Natural killer cell (primary cell): Measurements from ENCODE around the gene DOCK10. TPM values are rescaled to one million over a fixed set of nuclear protein-coding genes. Genes with fewer than 3 reads are reported as not detected.

Experiments used
- ATAC-seq, 3 donors: fragments of 150-1000 bp in 2 of 3; fragments of 200-7000 bp in 1 of 3; cut with Tn5 transposase; 1 replicate in 1 of 3; 2 replicates in 2 of 3; pipeline ENCODE4 v1.10.0; 2021; ENCODE audit warnings: mild to moderate bottlenecking in 2 of 3, moderate library complexity in 2 of 3
- DNase-seq, 2 donors: peaks; one replicate each; pipeline versions ENCODE4 v3.0.0 to v3.0.0-alpha.2; 2013 to 2021; ENCODE audit warnings: mixed read lengths in 1 of 2
- H3K27ac ChIP-seq: one replicate; pipeline ENCODE4 v1.5.1; 2013; ENCODE audit warnings: mild to moderate bottlenecking, low read length
- H3K27me3 ChIP-seq: one replicate; pipeline ENCODE4 v1.6.1; 2013; ENCODE audit warnings: low read length; ENCODE audit not compliant: control insufficient read depth, insufficient read depth
- H3K36me3 ChIP-seq: one replicate; pipeline ENCODE4 v1.6.1; 2013; ENCODE audit warnings: low read length; ENCODE audit not compliant: control insufficient read depth, insufficient read depth
- H3K4me1 ChIP-seq: one replicate; pipeline ENCODE4 v1.6.1; 2013; ENCODE audit warnings: low read length; ENCODE audit not compliant: control insufficient read depth, insufficient read depth
- H3K4me3 ChIP-seq: one replicate; pipeline ENCODE4 v1.5.1; 2013; ENCODE audit warnings: low read length
- H3K9me3 ChIP-seq: one replicate; pipeline ENCODE4 v1.6.1; 2013; ENCODE audit warnings: low read length; ENCODE audit not compliant: control insufficient read depth, insufficient read depth
- H3K27ac Mint-ChIP-seq, 2 donors: one replicate each; pipeline ENCODE4 v1.8.0; 2022; ENCODE audit warnings: mild to moderate bottlenecking in 2 of 2, mixed read lengths in 2 of 2, moderate library complexity in 1 of 2
- H3K27me3 Mint-ChIP-seq, 2 donors: one replicate each; pipeline ENCODE4 v1.8.0; 2022; ENCODE audit warnings: low read depth in 2 of 2, mixed read lengths in 2 of 2
- H3K36me3 Mint-ChIP-seq: one replicate; pipeline ENCODE4 v1.8.0; 2022; ENCODE audit warnings: mixed read lengths
- H3K4me1 Mint-ChIP-seq, 2 donors: one replicate each; pipeline ENCODE4 v1.8.0; 2022; ENCODE audit warnings: mixed read lengths in 2 of 2
- H3K4me3 Mint-ChIP-seq: one replicate; pipeline ENCODE4 v1.8.0; 2022; ENCODE audit warnings: mild to moderate bottlenecking, moderate library complexity, mixed read lengths
- H3K9me3 Mint-ChIP-seq, 2 donors: one replicate each; pipeline ENCODE4 v1.8.0; 2022; ENCODE audit warnings: mixed read lengths in 2 of 2
- CTCF ChIP-seq: fragments of 200-600 bp; IDR thresholded peaks from one replicate; pipeline ENCODE4 v1.8.0; 2022; ENCODE audit warnings: antibody characterized with exemption
- WGBS: methylation state at CpG from one replicate; pipeline ENCODE4 v1.1.7; 2013; ENCODE audit warnings: missing lambda C conversion rate; ENCODE audit not compliant: insufficient coverage; 5-methylcytosine and 5-hydroxymethylcytosine counted together
- intact Hi-C: fragments of 100-400 bp; cut with micrococcal nuclease; formaldehyde crosslinking; loops from one replicate; pipeline ENCODE4 v1.14.2; 2022
- total RNA-seq, 4 donors: library from RNA; stranded (reverse); fragments of 120-200 nt in 1 of 4; gene quantifications; one replicate each; pipeline versions ENCODE4 v1.2.3 to v1.2.4, GENCODE V29; 2013 to 2022

Gene DOCK10
- total RNA-seq, 3 donors from 2014 or later (not counting 1 experiment from before 2014, with no cell fraction given): 181 to 213 (median 182) TPM

GRCh38 chr2:224749136-224749535, 293.1 kb downstream of the DOCK10 start:
- H3K27me3 ChIP-seq: no peaks in the 10 kb centered on the region
- Mint-ChIP-seq H3K9me3 (no peaks in the 10 kb centered on the region), H3K27ac (no peak overlapping the region), H3K27me3 (peaks cover 6 to 9% of the 10 kb centered on the region in 2 donors), H3K4me1 (no peaks in the 10 kb centered on the region), H3K4me3 (no peak overlapping the region), H3K36me3 (no peaks in the 10 kb centered on the region)
- no peak overlapping the region for H3K4me3 ChIP-seq
- H3K27ac ChIP-seq: no peak overlapping the region
- ATAC-seq (no peak), DNase-seq (no peak)
- H3K4me1 ChIP-seq: no peaks in the 10 kb centered on the region
- WGBS: 60% methylated on average over 1 of the region's 1 CpG
- no peaks in the 10 kb centered on the region for H3K36me3 ChIP-seq
- no peaks in the 10 kb centered on the region for H3K9me3 ChIP-seq
- TF ChIP-seq CTCF: no peak
- intact Hi-C loops: no loop called here

- Mint-ChIP-seq H3K36me3 (no peaks in the 10 kb centered on the region), H3K27ac (no peak overlapping the region), H3K27me3 (peaks cover 6 to 11% of the 10 kb centered on the region in 2 donors), H3K4me1 (no peaks in the 10 kb centered on the region), H3K4me3 (no peak overlapping the region), H3K9me3 (no peaks in the 10 kb centered on the region)
- no peak overlapping the region for H3K27ac ChIP-seq
- ATAC-seq (no peak), DNase-seq (no peak)
- H3K4me3 ChIP-seq: no peak overlapping the region
- no peaks in the 10 kb centered on the region for H3K4me1 ChIP-seq
- intact Hi-C loops: no loop called here
- TF ChIP-seq CTCF: no peak
- H3K36me3 ChIP-seq: no peaks in the 10 kb centered on the region
- H3K27me3 ChIP-seq: no peaks in the 10 kb centered on the region
- H3K9me3 ChIP-seq: no peaks in the 10 kb centered on the region
- 91% methylated on average over 4 of the region's 4 CpGs for WGBS
These were observed 294.5 kb downstream of the DOCK10 start for GRCh38 chr2:224747765-224748164.

GRCh38 chr2:224736227-224736626, 306.0 kb downstream of the DOCK10 start:
- no peak overlapping the region for H3K27ac Mint-ChIP-seq
- H3K36me3 Mint-ChIP-seq: peaks cover 6% of the 10 kb centered on the region
- ATAC-seq (no peak), DNase-seq (no peak)
- peaks cover 0 to 6% of the 10 kb centered on the region in 2 donors for H3K27me3 Mint-ChIP-seq
- Histone ChIP-seq H3K27me3 (no peaks in the 10 kb centered on the region), H3K4me3 (no peak overlapping the region), H3K9me3 (peaks cover 9% of the 10 kb centered on the region), H3K36me3 (no peaks in the 10 kb centered on the region), H3K4me1 (no peaks in the 10 kb centered on the region), H3K27ac (no peak overlapping the region)
- no peak for TF ChIP-seq CTCF
- no peak overlapping the region for H3K4me3 Mint-ChIP-seq
- 100% methylated on average over 1 of the region's 1 CpG for WGBS
- H3K4me1 Mint-ChIP-seq: no peaks in the 10 kb centered on the region
- intact Hi-C loops: no loop called here
- H3K9me3 Mint-ChIP-seq: peaks cover 0 to 2% of the 10 kb centered on the region in 2 donors

- H3K9me3 ChIP-seq: peaks cover 9% of the 10 kb centered on the region
- Mint-ChIP-seq H3K4me3 (no peak overlapping the region), H3K4me1 (no peaks in the 10 kb centered on the region), H3K27ac (no peak overlapping the region), H3K27me3 (peaks cover 0 to 2% of the 10 kb centered on the region in 2 donors), H3K36me3 (peaks cover 6% of the 10 kb centered on the region), H3K9me3 (peaks cover 0 to 2% of the 10 kb centered on the region in 2 donors)
- H3K4me1 ChIP-seq: no peaks in the 10 kb centered on the region
- 46% methylated on average over 1 of the region's 1 CpG for WGBS
- H3K27ac ChIP-seq: no peak overlapping the region
- no peak for TF ChIP-seq CTCF
- intact Hi-C loops: no loop called here
- no peak overlapping the region for H3K4me3 ChIP-seq
- ATAC-seq: no peak
- no peaks in the 10 kb centered on the region for H3K27me3 ChIP-seq
- no peaks in the 10 kb centered on the region for H3K36me3 ChIP-seq
- no peak for DNase-seq
These were observed 307.3 kb downstream of the DOCK10 start for GRCh38 chr2:224734949-224735348.
